MG63 (cell line): ENCODE results near the gene C2orf76. TPM values are rescaled to one million over a fixed set of nuclear protein-coding genes. Genes with fewer than 3 reads are reported as not detected.
A peak's percentile ranks its signal among the peaks of the same experiment; 100 is the strongest.

Experiments used
- DNase-seq: peaks from one replicate; pipeline ENCODE4 v3.0.0-alpha.2; 2020
- H3K27me3 ChIP-seq: fragments of 250-450 bp; sonication (Bioruptor Pico); 2 replicates; pipeline ENCODE4 v1.5.1; 2020; ENCODE audit warnings: mild to moderate bottlenecking, moderate library complexity
- H3K36me3 ChIP-seq: fragments of 250-450 bp; sonication (Bioruptor Pico); 2 replicates; pipeline ENCODE4 v1.5.1; 2020; ENCODE audit warnings: mild to moderate bottlenecking, moderate library complexity
- H3K4me3 ChIP-seq: fragments of 250-450 bp; sonication (Bioruptor Pico); 2 replicates; pipeline ENCODE4 v1.5.1; 2020; ENCODE audit warnings: mild to moderate bottlenecking, moderate library complexity
- H3K9me3 ChIP-seq: fragments of 250-450 bp; sonication (Bioruptor Pico); 2 replicates; pipeline ENCODE4 v1.5.1; 2020; ENCODE audit warnings: mild to moderate bottlenecking, moderate library complexity
- total RNA-seq: library from RNA; depleted of rRNA; stranded (reverse); fragments of >200 nt; shearing (Covaris generic); gene quantifications from 2 replicates; pipeline ENCODE4 v1.2.3, GENCODE V29; 2014; ENCODE audit warnings: low replicate concordance

The C2orf76 gene
- total RNA-seq, 1 experiment from 2014 or later, result 16.5 TPM

- H3K9me3 ChIP-seq, result no peaks in the 10 kb centered on the region
- no peaks in the 10 kb centered on the region for H3K27me3 ChIP-seq
- H3K36me3 ChIP-seq, result no peaks in the 10 kb centered on the region
These were observed 47.0 kb downstream of the C2orf76 start for GRCh38 chr2:119319593-119319992.

GRCh38 chr2:119317554-119317953 is 49.1 kb downstream of the C2orf76 start:
- H3K36me3 ChIP-seq, result no peaks in the 10 kb centered on the region
- H3K27me3 ChIP-seq, result no peaks in the 10 kb centered on the region
- H3K4me3 ChIP-seq, result no peak overlapping the region
- no peak for DNase-seq
- no peaks in the 10 kb centered on the region for H3K9me3 ChIP-seq

More at GRCh38 chr2:119319593-119319992, 47.0 kb downstream of the C2orf76 start:
- no peak for DNase-seq
- H3K4me3 ChIP-seq, result no peak overlapping the region

GRCh38 chr2:119316066-119316465 is 50.6 kb downstream of the C2orf76 start:
- Histone ChIP-seq H3K4me3 (no peak overlapping the region), H3K27me3 (no peaks in the 10 kb centered on the region), H3K9me3 (no peaks in the 10 kb centered on the region), H3K36me3 (no peaks in the 10 kb centered on the region)
- no peak for DNase-seq

DNA sequence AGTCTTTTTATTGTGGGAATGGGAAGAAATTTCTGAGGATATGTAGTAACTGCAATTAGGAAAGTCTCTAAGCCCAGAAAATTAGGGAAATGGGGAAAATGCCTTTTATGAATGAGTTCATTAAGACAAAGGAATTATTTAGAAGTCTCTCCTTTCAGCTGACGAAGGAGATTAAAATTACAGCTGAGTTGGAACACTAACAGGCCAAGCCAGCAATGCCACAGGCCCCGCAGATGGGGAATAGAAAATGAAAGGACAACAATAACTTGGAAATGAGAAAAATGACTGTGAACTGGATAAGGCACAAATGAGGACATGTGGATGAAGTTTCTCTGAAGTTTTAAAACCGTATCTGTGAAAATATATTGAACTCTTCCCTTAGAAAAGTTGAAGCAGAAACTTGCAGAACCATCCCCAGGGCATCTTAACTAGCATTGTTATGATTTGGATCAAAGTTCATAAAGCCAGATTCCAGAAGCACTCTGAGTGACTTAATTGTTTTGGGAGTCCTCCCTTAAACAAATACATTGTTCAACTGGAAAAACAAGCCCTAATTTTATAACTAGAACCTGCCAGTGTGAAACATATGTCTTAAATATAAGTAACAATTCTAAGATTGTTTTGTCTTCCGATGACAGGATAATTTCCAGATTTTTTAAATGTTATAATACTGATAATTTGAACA is 51.3 kb downstream of the C2orf76 start:
- DNase-seq, result no peak
- H3K4me3 ChIP-seq, result no peak overlapping the region

DNA sequence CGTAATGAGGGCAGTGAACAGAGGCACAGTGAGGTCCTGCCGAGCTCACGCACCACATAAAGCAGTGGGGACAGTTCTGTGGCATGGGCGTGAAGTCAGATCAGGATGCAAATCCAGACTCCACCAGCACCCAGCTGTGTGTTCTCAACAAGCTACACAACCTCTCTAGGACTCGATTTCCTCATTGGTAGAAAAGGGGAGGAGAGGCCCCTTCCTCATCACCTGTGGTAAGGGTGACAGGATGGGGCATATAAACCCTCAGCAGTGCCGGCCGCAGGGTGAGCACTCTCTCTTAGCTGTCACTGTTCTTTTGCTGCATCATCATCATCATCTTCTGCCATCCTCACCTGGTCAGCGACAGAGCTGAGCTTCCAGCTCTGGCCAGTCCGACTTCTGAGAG is 54.8 kb downstream of the C2orf76 start:
- no peaks in the 10 kb centered on the region for H3K9me3 ChIP-seq
- no peak overlapping the region for H3K4me3 ChIP-seq
- DNase-seq, result no peak
- H3K27me3 ChIP-seq, result no peaks in the 10 kb centered on the region
- no peaks in the 10 kb centered on the region for H3K36me3 ChIP-seq

More for the DNA sequence above, 51.3 kb downstream of the C2orf76 start:
- H3K27me3 ChIP-seq, result no peaks in the 10 kb centered on the region
- no peaks in the 10 kb centered on the region for H3K9me3 ChIP-seq
- H3K36me3 ChIP-seq, result no peaks in the 10 kb centered on the region

GRCh38 chr2:119311371-119311770 is 55.3 kb downstream of the C2orf76 start:
- Histone ChIP-seq H3K27me3 (no peaks in the 10 kb centered on the region), H3K9me3 (no peaks in the 10 kb centered on the region), H3K4me3 (no peak overlapping the region), H3K36me3 (no peaks in the 10 kb centered on the region)
- no peak for DNase-seq

DNA sequence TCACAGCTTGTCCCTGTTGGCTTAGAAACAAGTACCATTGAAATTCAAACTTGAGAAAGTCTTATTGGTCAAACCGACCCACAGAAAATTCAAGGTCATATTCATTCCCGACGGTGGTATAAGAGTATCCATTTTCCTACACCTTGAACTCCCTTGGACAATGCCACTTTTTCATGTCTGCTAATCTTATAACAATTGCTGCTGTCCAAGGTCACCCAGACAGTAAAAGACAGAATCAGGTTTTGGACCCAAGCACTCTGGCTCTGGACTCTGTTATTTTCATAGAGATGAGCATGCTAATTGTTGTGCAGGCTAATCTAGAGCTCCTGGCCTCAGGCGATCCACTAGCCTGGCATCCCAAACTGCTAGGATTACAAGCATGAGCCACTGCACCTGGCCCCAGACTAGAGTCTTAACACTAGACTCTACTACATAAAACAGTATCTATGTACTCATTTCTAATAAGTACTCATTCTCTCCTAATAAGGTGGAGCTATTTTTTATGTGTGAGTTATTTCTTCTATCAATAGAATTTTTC is 57.8 kb downstream of the C2orf76 start:
- no peaks in the 10 kb centered on the region for H3K36me3 ChIP-seq
- no peaks in the 10 kb centered on the region for H3K27me3 ChIP-seq
- no peak for DNase-seq
- H3K4me3 ChIP-seq, result no peak overlapping the region
- no peaks in the 10 kb centered on the region for H3K9me3 ChIP-seq

- no peaks in the 10 kb centered on the region for H3K27me3 ChIP-seq
- DNase-seq, result no peak
- H3K4me3 ChIP-seq, result no peak overlapping the region
- H3K9me3 ChIP-seq, result no peaks in the 10 kb centered on the region
- no peaks in the 10 kb centered on the region for H3K36me3 ChIP-seq
These were observed 59.1 kb downstream of the C2orf76 start for GRCh38 chr2:119307419-119308140.

DNA sequence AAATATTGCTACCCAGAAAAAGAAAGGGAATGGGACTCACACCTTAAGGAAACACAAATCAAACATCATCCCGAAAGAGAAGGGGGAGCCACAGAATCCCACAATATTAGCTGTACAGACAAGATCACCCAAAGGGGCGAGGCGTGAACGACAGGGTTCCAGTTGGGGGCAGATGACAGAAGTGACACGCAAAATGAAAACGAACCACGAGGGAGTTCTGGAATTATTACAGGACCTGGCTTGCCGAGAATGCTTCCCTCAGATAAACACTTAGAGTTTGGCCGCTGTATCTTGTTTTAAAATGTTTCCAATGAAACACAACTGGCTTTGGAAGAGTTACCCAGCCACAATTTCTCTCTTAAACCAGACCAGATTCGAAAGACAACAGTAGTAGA is 60.4 kb downstream of the C2orf76 start:
- no peak for DNase-seq
- Histone ChIP-seq H3K36me3 (no peaks in the 10 kb centered on the region), H3K27me3 (no peaks in the 10 kb centered on the region), H3K9me3 (no peaks in the 10 kb centered on the region), H3K4me3 (peak overlapping the region; percentile 9; the same call in 1 of the 2 replicates)

DNA sequence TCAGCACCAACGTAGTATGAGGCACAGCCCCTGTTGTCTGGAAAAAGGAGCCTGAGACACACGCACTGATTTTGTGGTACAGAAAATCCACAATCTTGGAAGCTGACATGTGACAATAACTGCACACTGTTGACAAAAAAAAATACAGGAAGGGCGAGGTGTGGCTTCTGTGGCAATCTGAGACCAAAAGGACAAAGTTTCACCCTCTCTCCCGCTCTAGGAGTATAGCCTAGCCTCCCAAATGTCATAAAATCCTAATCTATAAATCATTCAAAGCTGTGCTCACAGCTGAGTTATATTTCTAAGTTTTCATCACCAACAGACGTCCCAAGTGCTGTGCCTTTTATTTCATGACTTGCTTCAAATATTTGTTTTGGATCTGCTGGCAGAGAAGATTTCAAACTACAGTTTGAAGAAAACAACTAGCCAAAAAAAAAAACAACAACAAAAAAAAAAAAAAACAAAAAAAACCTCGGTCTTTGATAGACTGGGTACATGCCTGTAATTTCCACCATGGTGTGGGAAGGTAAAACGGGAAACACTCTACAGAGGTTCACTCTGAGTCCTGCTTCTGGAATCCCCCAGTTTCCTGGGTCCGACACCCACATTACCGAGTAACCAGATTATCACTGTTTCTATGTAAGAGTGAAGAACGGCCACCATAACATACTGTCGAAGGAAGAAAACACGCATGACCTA is 61.0 kb downstream of the C2orf76 start:
- no peak for DNase-seq
- peak overlapping the region; percentile 9; the same call in 1 of the 2 replicates for H3K4me3 ChIP-seq
- H3K36me3 ChIP-seq, result no peaks in the 10 kb centered on the region
- H3K27me3 ChIP-seq, result no peaks in the 10 kb centered on the region
- H3K9me3 ChIP-seq, result no peaks in the 10 kb centered on the region

DNA sequence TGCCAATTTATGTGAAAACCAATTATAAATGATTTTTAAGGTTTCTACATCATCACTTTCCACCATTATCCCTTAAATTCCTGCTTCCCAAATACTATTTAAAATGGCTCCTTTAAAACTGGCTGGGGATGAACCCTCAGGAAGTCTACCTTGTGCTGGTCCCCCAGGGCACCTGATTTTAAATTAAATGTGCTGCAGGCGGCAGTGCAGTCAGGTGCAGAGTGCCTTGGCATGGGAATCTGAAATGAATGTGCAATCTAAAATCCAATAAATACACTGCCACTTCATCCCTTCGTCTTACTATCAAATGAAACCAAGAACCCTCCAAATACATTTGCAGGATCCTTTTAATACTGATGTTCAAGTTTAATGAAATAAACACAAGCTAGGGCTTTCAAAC is 61.8 kb downstream of the C2orf76 start:
- no peak for DNase-seq
- Histone ChIP-seq H3K36me3 (no peaks in the 10 kb centered on the region), H3K4me3 (no peak overlapping the region), H3K9me3 (no peaks in the 10 kb centered on the region), H3K27me3 (no peaks in the 10 kb centered on the region)

DNA sequence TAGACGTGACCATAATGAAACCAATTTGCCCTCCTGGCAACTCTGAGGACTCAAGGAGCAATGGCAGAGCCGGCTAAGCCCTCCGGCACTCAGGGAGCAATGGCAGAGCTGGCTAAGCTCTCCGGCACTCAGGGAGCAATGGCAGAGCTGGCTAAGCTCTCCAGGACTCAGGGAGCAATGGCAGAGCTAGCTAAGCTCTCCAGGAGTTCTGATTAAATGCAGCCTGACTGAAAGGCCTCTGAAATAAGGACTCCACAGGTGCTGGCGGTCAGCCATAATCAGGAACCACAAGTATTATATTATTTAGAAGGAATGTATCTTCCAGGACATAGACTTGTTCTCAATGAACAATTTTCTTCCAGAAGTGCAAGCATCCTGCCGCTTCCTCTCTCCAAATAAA is 65.2 kb downstream of the C2orf76 start:
- Histone ChIP-seq H3K27me3 (no peaks in the 10 kb centered on the region), H3K9me3 (no peaks in the 10 kb centered on the region), H3K4me3 (no peak overlapping the region), H3K36me3 (no peaks in the 10 kb centered on the region)
- DNase-seq, result peak; percentile 8

- H3K36me3 ChIP-seq, result no peaks in the 10 kb centered on the region
- H3K27me3 ChIP-seq, result no peaks in the 10 kb centered on the region
- no peaks in the 10 kb centered on the region for H3K9me3 ChIP-seq
- DNase-seq, result no peak
- H3K4me3 ChIP-seq, result no peak overlapping the region
These were observed 70.8 kb downstream of the C2orf76 start for GRCh38 chr2:119295688-119296375.

- Histone ChIP-seq H3K36me3 (no peaks in the 10 kb centered on the region), H3K27me3 (no peaks in the 10 kb centered on the region), H3K9me3 (no peaks in the 10 kb centered on the region), H3K4me3 (no peak overlapping the region)
- DNase-seq, result no peak
These were observed 72.0 kb downstream of the C2orf76 start for GRCh38 chr2:119294671-119295070.

DNA sequence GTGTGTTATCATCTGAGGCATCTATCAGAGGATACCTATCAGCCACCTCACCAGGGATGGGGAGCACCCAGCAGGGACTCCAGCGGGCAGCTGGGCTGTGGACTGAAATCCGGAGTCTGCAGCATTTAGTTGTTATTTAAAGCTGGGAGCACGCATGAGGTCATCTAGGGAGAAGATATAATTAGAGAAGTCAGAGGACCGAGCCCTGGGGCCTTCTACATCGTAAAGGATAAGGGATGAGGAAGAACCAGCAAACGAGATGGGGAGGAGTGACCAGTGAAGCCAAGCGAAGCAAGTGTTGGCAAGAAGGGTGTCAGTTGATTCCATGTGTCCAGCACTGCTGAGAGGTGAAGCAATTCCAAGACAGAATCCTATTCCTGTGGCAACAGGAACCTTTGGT is 72.7 kb downstream of the C2orf76 start:
- Histone ChIP-seq H3K4me3 (no peak overlapping the region), H3K36me3 (no peaks in the 10 kb centered on the region), H3K9me3 (no peaks in the 10 kb centered on the region), H3K27me3 (no peaks in the 10 kb centered on the region)
- DNase-seq, result no peak

DNA sequence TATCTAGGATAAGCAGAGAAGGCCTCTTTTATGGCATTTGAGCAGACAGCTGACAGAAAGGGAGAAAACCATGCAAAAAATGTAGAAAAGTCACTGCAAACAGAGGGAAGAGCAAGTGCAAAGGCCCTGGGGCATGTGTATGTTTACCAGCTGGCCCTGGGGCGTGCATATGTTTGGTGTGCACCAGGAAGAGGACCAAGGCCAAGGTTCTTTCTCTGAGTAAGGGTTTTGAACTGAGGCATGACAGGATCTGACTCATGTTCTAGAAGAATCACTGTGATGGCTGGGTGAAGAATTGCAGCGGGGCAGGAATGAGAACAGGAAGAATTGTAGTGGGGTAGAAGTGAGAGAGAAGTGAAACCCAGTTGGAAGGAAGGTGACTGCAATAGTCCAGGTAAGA is 73.4 kb downstream of the C2orf76 start:
- no peak for DNase-seq

DNA sequence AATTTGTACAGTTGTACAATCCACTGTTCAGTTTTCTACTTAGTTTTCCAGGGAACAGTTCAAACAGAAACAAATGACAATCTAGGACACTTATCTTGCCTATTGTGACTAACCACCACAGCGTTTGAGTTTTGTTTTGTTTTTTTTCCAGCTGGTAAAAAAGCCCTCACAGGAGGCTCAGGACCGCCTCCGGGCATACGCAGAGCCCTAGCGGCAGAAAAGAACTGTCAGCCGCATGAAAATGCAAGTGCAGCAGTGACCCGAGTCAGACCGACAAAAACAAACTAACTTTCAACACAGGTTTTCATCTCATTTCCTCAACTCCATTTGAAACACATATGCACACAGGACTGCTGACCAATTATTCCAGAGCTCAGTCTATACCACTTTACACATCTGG is 74.4 kb downstream of the C2orf76 start:
- no peaks in the 10 kb centered on the region for H3K36me3 ChIP-seq
- no peaks in the 10 kb centered on the region for H3K9me3 ChIP-seq
- DNase-seq, result no peak
- no peak overlapping the region for H3K4me3 ChIP-seq
- H3K27me3 ChIP-seq, result no peaks in the 10 kb centered on the region

More for the DNA sequence above, 73.4 kb downstream of the C2orf76 start:
- no peaks in the 10 kb centered on the region for H3K36me3 ChIP-seq
- H3K9me3 ChIP-seq, result no peaks in the 10 kb centered on the region
- H3K27me3 ChIP-seq, result no peaks in the 10 kb centered on the region
- H3K4me3 ChIP-seq, result no peak overlapping the region
